Fibroblast of skin of abdomen (primary cell): ENCODE results near the gene RDH13.
"Not testable (repeated sequence)": the region's sequence is repeated elsewhere in the genome, so short reads cannot be mapped to it uniquely, and the experiment has no call there.

Source experiments
- DNase-seq: peaks from one replicate; pipeline ENCODE4 v3.0.0-alpha.2; 2013

The RDH13 gene

GRCh38 chr19:55075371-55075998 is 12.5 kb upstream of the RDH13 start, which contains the start of gene EPS8L1:
TSS of gene EPS8L1 (plus strand) at chr19:55075869. CDS start at chr19:55076445, 576 bp downstream.
- no peak for DNase-seq

- DNase-seq = no peak
Measured at GRCh38 chr19:55071913-55072312, 9.0 kb upstream of the RDH13 start.

- DNase-seq = peak; percentile 38
Measured at GRCh38 chr19:55071129-55071502, 8.2 kb upstream of the RDH13 start.

GRCh38 chr19:55070466-55071128 is 7.6 kb upstream of the RDH13 start:
- DNase-seq = no peak

- DNase-seq = no peak
Measured at GRCh38 chr19:55069865-55070197, 6.9 kb upstream of the RDH13 start.

- no peak for DNase-seq
Measured at GRCh38 chr19:55068950-55069864, 6.3 kb upstream of the RDH13 start.

GRCh38 chr19:55067869-55068268 is 4.9 kb upstream of the RDH13 start:
- no peak for DNase-seq

GRCh38 chr19:55066107-55066709 is 3.3 kb upstream of the RDH13 start:
- no peak for DNase-seq

GRCh38 chr19:55065516-55065915 is 2.6 kb upstream of the RDH13 start:
- DNase-seq = not testable (repeated sequence)

- no peak for DNase-seq
Measured at GRCh38 chr19:55063492-55063843, 520 bp upstream of the RDH13 start.

GRCh38 chr19:55060287-55060686 is 2.7 kb downstream of the RDH13 start:
- DNase-seq = not testable (repeated sequence)

GRCh38 chr19:55058781-55059610 is 4.0 kb downstream of the RDH13 start:
- DNase-seq = no peak

- no peak for DNase-seq
Measured at GRCh38 chr19:55056827-55057226, 6.1 kb downstream of the RDH13 start.

- no peak for DNase-seq
Measured at GRCh38 chr19:55053735-55054134, 9.2 kb downstream of the RDH13 start.

GRCh38 chr19:55050749-55051532 is 12.0 kb downstream of the RDH13 start:
- DNase-seq = no peak

- DNase-seq = no peak
Measured at GRCh38 chr19:55048446-55048845, 14.5 kb downstream of the RDH13 start.

GRCh38 chr19:55047951-55048350 is 15.0 kb downstream of the RDH13 start:
- DNase-seq = no peak

GRCh38 chr19:55046975-55047622 is 15.8 kb downstream of the RDH13 start:
- DNase-seq = no peak

GRCh38 chr19:55044771-55045716 is 17.9 kb downstream of the RDH13 start:
- DNase-seq = no peak

GRCh38 chr19:55044286-55044685 is 18.7 kb downstream of the RDH13 start:
- DNase-seq = no peak
